Measurements from ENCODE around the gene IER2. TPM values are rescaled to one million over a fixed set of nuclear protein-coding genes. Genes with fewer than 3 reads are reported as not detected.

IER2 gene
- total RNA-seq, 1 donor from 2014 or later, result 148 TPM

DNA sequence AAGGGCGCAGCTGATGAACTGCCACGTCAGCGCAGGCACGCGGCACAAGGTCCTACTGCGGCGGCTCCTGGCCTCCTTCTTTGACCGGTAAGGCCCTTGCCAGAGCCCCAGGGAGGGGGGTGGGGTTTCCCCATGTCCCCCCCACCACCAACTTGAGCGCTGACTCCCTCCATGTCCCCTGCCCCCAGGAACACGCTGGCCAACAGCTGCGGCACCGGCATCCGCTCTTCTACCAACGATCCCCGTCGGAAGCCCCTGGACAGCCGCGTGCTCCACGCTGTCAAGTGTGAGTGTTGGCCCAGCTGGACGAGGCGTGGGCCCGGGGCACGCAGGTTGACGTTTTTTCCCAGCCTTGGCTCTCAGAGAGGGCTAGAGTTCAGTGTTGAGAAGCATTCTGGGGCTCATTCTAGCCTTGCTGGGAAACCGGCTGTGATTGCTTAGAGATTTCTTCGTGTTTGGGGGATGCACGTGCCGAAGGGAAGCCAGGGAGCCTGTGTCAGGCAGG, 12.9 kb upstream of the IER2 start:
- Mint-ChIP-seq H3K4me3 (ENCODE audit: unreplicated experiment) (no peak overlapping the region), H3K27me3 (ENCODE audit: unreplicated experiment) (no peaks in the 10 kb centered on the region), H3K27ac (ENCODE audit: unreplicated experiment) (no peak overlapping the region), H3K4me1 (ENCODE audit: unreplicated experiment) (peaks cover 10% of the 10 kb centered on the region), H3K36me3 (ENCODE audit: unreplicated experiment) (peaks cover 7% of the 10 kb centered on the region), H3K9me3 (ENCODE audit: unreplicated experiment) (no peaks in the 10 kb centered on the region)
- DNase-seq (ENCODE audit: extremely low spot score, unreplicated experiment), result no peak
- TF ChIP-seq, protein P1, sequence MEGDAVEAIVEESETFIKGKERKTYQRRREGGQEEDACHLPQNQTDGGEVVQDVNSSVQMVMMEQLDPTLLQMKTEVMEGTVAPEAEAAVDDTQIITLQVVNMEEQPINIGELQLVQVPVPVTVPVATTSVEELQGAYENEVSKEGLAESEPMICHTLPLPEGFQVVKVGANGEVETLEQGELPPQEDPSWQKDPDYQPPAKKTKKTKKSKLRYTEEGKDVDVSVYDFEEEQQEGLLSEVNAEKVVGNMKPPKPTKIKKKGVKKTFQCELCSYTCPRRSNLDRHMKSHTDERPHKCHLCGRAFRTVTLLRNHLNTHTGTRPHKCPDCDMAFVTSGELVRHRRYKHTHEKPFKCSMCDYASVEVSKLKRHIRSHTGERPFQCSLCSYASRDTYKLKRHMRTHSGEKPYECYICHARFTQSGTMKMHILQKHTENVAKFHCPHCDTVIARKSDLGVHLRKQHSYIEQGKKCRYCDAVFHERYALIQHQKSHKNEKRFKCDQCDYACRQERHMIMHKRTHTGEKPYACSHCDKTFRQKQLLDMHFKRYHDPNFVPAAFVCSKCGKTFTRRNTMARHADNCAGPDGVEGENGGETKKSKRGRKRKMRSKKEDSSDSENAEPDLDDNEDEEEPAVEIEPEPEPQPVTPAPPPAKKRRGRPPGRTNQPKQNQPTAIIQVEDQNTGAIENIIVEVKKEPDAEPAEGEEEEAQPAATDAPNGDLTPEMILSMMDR (IDR thresholded peaks at IDR 0.05), result no peak

GRCh38 chr19:13138171-13138915, 11.9 kb upstream of the IER2 start:
- H3K27ac Mint-ChIP-seq (ENCODE audit: unreplicated experiment), result no peak overlapping the region
- no peak for DNase-seq (ENCODE audit: extremely low spot score, unreplicated experiment)
- no peaks in the 10 kb centered on the region for H3K9me3 Mint-ChIP-seq (ENCODE audit: unreplicated experiment)
- peaks cover 16% of the 10 kb centered on the region for H3K4me1 Mint-ChIP-seq (ENCODE audit: unreplicated experiment)
- TF ChIP-seq, protein P1 (IDR thresholded peaks at IDR 0.05), result no peak
- H3K36me3 Mint-ChIP-seq (ENCODE audit: unreplicated experiment), result peaks cover 7% of the 10 kb centered on the region
- H3K4me3 Mint-ChIP-seq (ENCODE audit: unreplicated experiment), result no peak overlapping the region
- H3K27me3 Mint-ChIP-seq (ENCODE audit: unreplicated experiment), result no peaks in the 10 kb centered on the region

GRCh38 chr19:13138916-13139198, 11.4 kb upstream of the IER2 start:
- no peak overlapping the region for H3K27ac Mint-ChIP-seq (ENCODE audit: unreplicated experiment)
- H3K36me3 Mint-ChIP-seq (ENCODE audit: unreplicated experiment), result peaks cover 7% of the 10 kb centered on the region
- DNase-seq (ENCODE audit: extremely low spot score, unreplicated experiment), result no peak
- H3K27me3 Mint-ChIP-seq (ENCODE audit: unreplicated experiment), result no peaks in the 10 kb centered on the region
- H3K4me1 Mint-ChIP-seq (ENCODE audit: unreplicated experiment), result peaks cover 18% of the 10 kb centered on the region
- no peak overlapping the region for H3K4me3 Mint-ChIP-seq (ENCODE audit: unreplicated experiment)
- TF ChIP-seq, protein P1 (IDR thresholded peaks at IDR 0.05), result no peak
- H3K9me3 Mint-ChIP-seq (ENCODE audit: unreplicated experiment), result no peaks in the 10 kb centered on the region

DNA sequence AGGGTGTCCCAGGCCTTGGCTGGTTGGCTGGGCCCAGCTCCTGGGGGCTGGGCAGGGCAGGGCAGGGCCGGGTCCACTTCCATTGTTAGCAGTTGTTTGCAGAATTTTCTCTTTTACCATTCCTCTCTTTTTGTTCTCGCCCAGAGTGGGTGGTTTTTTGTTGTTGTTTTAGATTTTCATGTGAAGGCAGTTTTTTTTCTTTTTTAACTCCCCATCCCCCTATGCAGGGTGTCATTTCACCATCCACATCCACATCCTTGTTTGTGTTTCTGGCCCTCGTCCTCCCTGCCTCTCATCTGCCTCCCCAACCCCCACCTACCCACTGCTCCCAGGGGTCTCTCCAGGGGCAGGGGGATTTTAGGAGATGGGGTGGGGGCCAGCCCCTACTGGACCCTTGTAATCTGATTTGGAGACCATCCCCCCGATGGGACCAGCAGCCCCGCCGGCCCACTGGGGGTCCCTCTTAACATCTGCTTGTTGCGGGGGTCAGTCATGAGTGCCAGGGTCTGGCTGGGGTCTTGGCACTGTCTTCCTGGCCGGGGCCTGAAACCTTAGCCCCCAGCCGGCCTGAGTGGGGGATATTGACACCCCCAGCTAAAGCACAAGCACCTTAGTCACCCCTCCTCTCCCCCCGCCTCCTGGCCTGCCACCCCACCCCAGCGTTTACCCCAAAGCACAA, 10.4 kb upstream of the IER2 start:
- peak overlapping the region; percentile 20 for H3K4me3 Mint-ChIP-seq (ENCODE audit: unreplicated experiment)
- no peak for DNase-seq (ENCODE audit: extremely low spot score, unreplicated experiment)
- H3K4me1 Mint-ChIP-seq (ENCODE audit: unreplicated experiment), result peaks cover 20% of the 10 kb centered on the region
- no peaks in the 10 kb centered on the region for H3K27me3 Mint-ChIP-seq (ENCODE audit: unreplicated experiment)
- H3K27ac Mint-ChIP-seq (ENCODE audit: unreplicated experiment), result peak overlapping the region; percentile 82
- no peaks in the 10 kb centered on the region for H3K9me3 Mint-ChIP-seq (ENCODE audit: unreplicated experiment)
- H3K36me3 Mint-ChIP-seq (ENCODE audit: unreplicated experiment), result peaks cover 7% of the 10 kb centered on the region
- TF ChIP-seq, protein P1 (IDR thresholded peaks at IDR 0.05), result no peak

Data from osteocyte (in vitro differentiated cells).